GM23248 (cell line): ENCODE measurements around the gene CMTM5. TPM values are rescaled to one million over a fixed set of nuclear protein-coding genes. Genes with fewer than 3 reads are reported as not detected.
"Not testable (repeated sequence)": the region's sequence is repeated elsewhere in the genome, so short reads cannot be mapped to it uniquely, and the experiment has no call there.

Source experiments
- DNase-seq: peaks from one replicate; pipeline ENCODE4 v3.0.0-alpha.2; 2015
- H2AFZ ChIP-seq: fragments of 200-600 bp; sonication (generic); 2 replicates; pipeline ENCODE4 v1.6.1; 2016; ENCODE audit warnings: antibody characterized with exemption
- H3F3A ChIP-seq: fragments of 200-600 bp; sonication (generic); 2 replicates; pipeline ENCODE4 v1.6.1; 2016; ENCODE audit warnings: mild to moderate bottlenecking, antibody characterized with exemption, mixed run types; ENCODE audit not compliant: insufficient read depth
- H3K27ac ChIP-seq: fragments of 200-600 bp; sonication (generic); 2 replicates; pipeline ENCODE4 v1.5.1; 2016; ENCODE audit warnings: mild to moderate bottlenecking
- H3K27me3 ChIP-seq: fragments of 200-600 bp; sonication (generic); replicated peaks from 2 replicates; pipeline ENCODE4 v1.6.1; 2016; ENCODE audit warnings: mild to moderate bottlenecking; ENCODE audit not compliant: insufficient read depth
- H3K36me3 ChIP-seq: fragments of 200-600 bp; sonication (generic); 2 replicates; pipeline ENCODE4 v1.6.1; 2016; ENCODE audit warnings: low read depth, mild to moderate bottlenecking
- H3K4me1 ChIP-seq: fragments of 200-600 bp; sonication (generic); 2 replicates; pipeline ENCODE4 v1.6.1; 2016; ENCODE audit warnings: mild to moderate bottlenecking; ENCODE audit not compliant: insufficient read depth
- H3K4me2 ChIP-seq: fragments of 200-600 bp; sonication (generic); one replicate; pipeline ENCODE4 v1.6.1; 2016; ENCODE audit warnings: mild to moderate bottlenecking; ENCODE audit not compliant: unreplicated experiment
- H3K4me3 ChIP-seq: fragments of 200-600 bp; sonication (generic); 2 replicates; pipeline ENCODE4 v1.5.1; 2016; ENCODE audit warnings: mild to moderate bottlenecking
- H3K79me2 ChIP-seq: fragments of 200-600 bp; sonication (generic); 2 replicates; pipeline ENCODE4 v1.6.1; 2016; ENCODE audit warnings: mild to moderate bottlenecking; ENCODE audit not compliant: insufficient read depth
- H3K9ac ChIP-seq: fragments of 200-600 bp; sonication (generic); 2 replicates; pipeline ENCODE4 v1.6.1; 2016; ENCODE audit warnings: mild to moderate bottlenecking
- H3K9me2 ChIP-seq: fragments of 200-600 bp; sonication (generic); 2 replicates; pipeline ENCODE4 v1.6.1; 2016; ENCODE audit warnings: mixed run types, mild to moderate bottlenecking, moderate library complexity; ENCODE audit not compliant: insufficient read depth
- H3K9me3 ChIP-seq: fragments of 200-600 bp; sonication (generic); one replicate; pipeline ENCODE4 v1.6.1; 2017; ENCODE audit warnings: low read depth
- H4K20me1 ChIP-seq: fragments of 200-600 bp; sonication (generic); 2 replicates; pipeline ENCODE4 v1.6.0; 2016; ENCODE audit not compliant: insufficient read depth
- EZH2 ChIP-seq: fragments of 200-600 bp; sonication (generic); IDR thresholded peaks from 2 replicates; pipeline ENCODE4 v1.6.1; 2018; ENCODE audit warnings: antibody characterized with exemption, mild to moderate bottlenecking; ENCODE audit not compliant: insufficient read depth, poor library complexity, severe bottlenecking
- EZH2phosphoT487 ChIP-seq: fragments of 200-600 bp; sonication (generic); IDR thresholded peaks from 2 replicates; pipeline ENCODE4 v1.6.1; 2018; ENCODE audit warnings: antibody characterized with exemption, moderate library complexity, mild to moderate bottlenecking, low read depth; ENCODE audit not compliant: insufficient read depth
- WGBS, 2 experiments: methylation state at CpG; one replicate each; pipeline ENCODE4 v1.1.6; 2015 to 2017; ENCODE audit warnings: low lambda C conversion rate in 2 of 2, low coverage in 1 of 2; ENCODE audit errors: missing lambda C conversion rate in 2 of 2; 5-methylcytosine and 5-hydroxymethylcytosine counted together
- in situ Hi-C: fragments of 300-500 bp; cut with MboI; formaldehyde crosslinking; loops from 2 replicates; pipeline ENCODE4 v1.15.0; 2020
- polyA plus RNA-seq: library from polyadenylated mRNA; unstranded; fragments of >200 nt; fragmentation: Nextera tagmentation; extraction: Ambion mirVana; gene quantifications from 2 replicates; pipeline ENCODE4 v1.2.1, GENCODE V29; 2016
- total RNA-seq: library from RNA; depleted of rRNA; stranded (reverse); fragments of >200 nt; shearing (Covaris generic); gene quantifications from 2 replicates; pipeline ENCODE4 v1.2.3, GENCODE V29; 2014

Gene CMTM5
- total and polyA plus RNA-seq, 2 experiments from 2014 or later = not detected

- Histone ChIP-seq H3K4me3 (no peak overlapping the region), H4K20me1 (no peaks in the 10 kb centered on the region), H2AFZ (no peak overlapping the region), H3F3A (no peaks in the 10 kb centered on the region), H3K9me3 (no peaks in the 10 kb centered on the region), H3K9ac (no peak overlapping the region), H3K4me1 (no peaks in the 10 kb centered on the region), H3K4me2 (no peak overlapping the region), H3K27ac (no peak overlapping the region), H3K9me2 (no peaks in the 10 kb centered on the region), H3K27me3 (peaks cover 4% of the 10 kb centered on the region; the same call in 1 of the 2 replicates), H3K36me3 (no peaks in the 10 kb centered on the region), H3K79me2 (no peaks in the 10 kb centered on the region)
- no peak for DNase-seq
- WGBS, 2 experiments = 66 to 68% methylated on average over 20 to 21 of the region's 21 CpGs
- TF ChIP-seq EZH2 (no peak), EZH2phosphoT487 (no peak)
- in situ Hi-C loops = no loop called here
Measured at GRCh38 chr14:23418021-23418420, 41.2 kb downstream of the CMTM5 start.

- H3K36me3 ChIP-seq, H3K27ac ChIP-seq, H3K9ac ChIP-seq, H3K9me3 ChIP-seq, H3K4me1 ChIP-seq, H3K9me2 ChIP-seq, H4K20me1 ChIP-seq, H3K4me2 ChIP-seq, H3K4me3 ChIP-seq, H3K27me3 ChIP-seq, DNase-seq, H3K79me2 ChIP-seq, H2AFZ ChIP-seq, in situ Hi-C loops, H3F3A ChIP-seq: not testable (repeated sequence)
- WGBS, 2 experiments = 22 to 23% methylated on average over 1 to 4 of the region's 17 CpGs
Measured at GRCh38 chr14:23419646-23420045, 42.8 kb downstream of the CMTM5 start.

- no peak for DNase-seq
- TF ChIP-seq EZH2 (no peak), EZH2phosphoT487 (no peak)
- in situ Hi-C loops = no loop called here
- Histone ChIP-seq H3K4me2 (no peak overlapping the region), H3K4me1 (no peaks in the 10 kb centered on the region), H3K27ac (no peak overlapping the region), H3K9me2 (no peaks in the 10 kb centered on the region), H3K9ac (no peak overlapping the region), H2AFZ (no peak overlapping the region), H3K36me3 (no peaks in the 10 kb centered on the region), H3F3A (no peaks in the 10 kb centered on the region), H3K9me3 (no peaks in the 10 kb centered on the region), H3K27me3 (peaks cover 7% of the 10 kb centered on the region; the same call in 1 of the 2 replicates), H3K4me3 (no peak overlapping the region), H3K79me2 (no peaks in the 10 kb centered on the region), H4K20me1 (no peaks in the 10 kb centered on the region)
Measured at GRCh38 chr14:23421594-23421993, 44.7 kb downstream of the CMTM5 start.

- Histone ChIP-seq H3K27me3 (peaks cover 7% of the 10 kb centered on the region; the same call in 1 of the 2 replicates), H3K9ac (no peak overlapping the region), H3K9me2 (no peaks in the 10 kb centered on the region), H2AFZ (no peak overlapping the region), H3K4me1 (no peaks in the 10 kb centered on the region), H3F3A (no peaks in the 10 kb centered on the region), H3K27ac (no peak overlapping the region), H3K36me3 (no peaks in the 10 kb centered on the region), H3K79me2 (no peaks in the 10 kb centered on the region), H3K4me2 (no peak overlapping the region), H3K9me3 (no peaks in the 10 kb centered on the region), H3K4me3 (no peak overlapping the region), H4K20me1 (no peaks in the 10 kb centered on the region)
- DNase-seq = no peak
- 62 to 67% methylated on average over 6 of the region's 6 CpGs for WGBS, 2 experiments
- in situ Hi-C loops = no loop called here
- TF ChIP-seq EZH2phosphoT487 (no peak), EZH2 (no peak)
Measured at GRCh38 chr14:23423657-23424056, 46.8 kb downstream of the CMTM5 start.

GRCh38 chr14:23425169-23425568, 48.3 kb downstream of the CMTM5 start:
- H3K9me3 ChIP-seq = no peaks in the 10 kb centered on the region
- no peak for TF ChIP-seq EZH2
- H3K36me3 ChIP-seq = no peaks in the 10 kb centered on the region
- H4K20me1 ChIP-seq = no peaks in the 10 kb centered on the region
- H3K4me3 ChIP-seq = no peak overlapping the region
- no peak overlapping the region for H3K9ac ChIP-seq
- no peak overlapping the region for H3K4me2 ChIP-seq
- in situ Hi-C loops = no loop called here
- 38 to 40% methylated on average over 10 of the region's 10 CpGs for WGBS, 2 experiments
- no peaks in the 10 kb centered on the region for H3K4me1 ChIP-seq
- no peak overlapping the region for H3K27ac ChIP-seq
- no peaks in the 10 kb centered on the region for H3K9me2 ChIP-seq
- no peak for DNase-seq
- no peak overlapping the region for H2AFZ ChIP-seq
- H3K79me2 ChIP-seq = no peaks in the 10 kb centered on the region
- no peaks in the 10 kb centered on the region for H3F3A ChIP-seq
- peaks cover 7% of the 10 kb centered on the region; the same call in 1 of the 2 replicates for H3K27me3 ChIP-seq

DNA sequence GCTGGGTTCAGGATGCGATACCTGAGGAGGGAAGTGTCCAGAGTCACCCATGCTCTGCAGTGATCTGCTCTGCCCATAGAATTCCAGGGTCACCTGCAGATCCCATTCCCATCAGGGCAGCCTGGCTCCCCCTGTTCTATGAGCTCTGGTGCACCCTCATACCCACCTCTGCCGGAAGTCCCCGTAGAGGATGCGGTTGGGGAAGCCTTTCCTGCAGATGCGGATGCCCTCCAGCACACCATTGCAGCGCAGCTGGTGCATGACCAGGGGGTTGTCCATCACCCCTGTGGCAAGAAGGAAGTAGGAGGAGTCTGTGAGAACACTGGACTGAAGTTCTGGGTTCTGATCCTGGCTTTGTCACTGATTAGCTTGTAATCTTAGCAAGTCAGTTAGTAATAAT, 49.0 kb downstream of the CMTM5 start:
- H3K36me3 ChIP-seq, H3K27ac ChIP-seq, H3K4me1 ChIP-seq, H3K9me2 ChIP-seq, H3F3A ChIP-seq, H3K4me3 ChIP-seq, H3K4me2 ChIP-seq, H4K20me1 ChIP-seq, H3K9ac ChIP-seq, H3K27me3 ChIP-seq, H3K79me2 ChIP-seq, H2AFZ ChIP-seq, in situ Hi-C loops, DNase-seq, H3K9me3 ChIP-seq: not testable (repeated sequence)
- WGBS, 2 experiments = 76% methylated on average over 6 of the region's 6 CpGs
